DOHH2 (cell line): ENCODE results near the gene MYO1D.

Source experiments
- H3F3A ChIP-seq: fragments of 200-600 bp; sonication (generic), shearing (Covaris generic); 2 replicates; pipeline ENCODE4 v1.6.0; 2016; ENCODE audit warnings: antibody characterized with exemption, mild to moderate bottlenecking; ENCODE audit not compliant: control insufficient read depth, insufficient read depth
- H3K27ac ChIP-seq: fragments of 200-600 bp; sonication (generic); 2 replicates; pipeline ENCODE4 v1.5.1; 2014; ENCODE audit warnings: low read depth, mild to moderate bottlenecking, low read length, moderate library complexity
- H3K27me3 ChIP-seq: fragments of 200-600 bp; sonication (generic); 2 replicates; pipeline ENCODE4 v1.6.1; 2014; ENCODE audit warnings: mild to moderate bottlenecking, low read length, mixed read lengths; ENCODE audit not compliant: control insufficient read depth
- H3K36me3 ChIP-seq: fragments of 200-600 bp; sonication (generic); 2 replicates; pipeline ENCODE4 v1.6.1; 2014; ENCODE audit warnings: mild to moderate bottlenecking, low read length, moderate library complexity, mixed read lengths; ENCODE audit not compliant: control insufficient read depth
- H3K4me1 ChIP-seq: fragments of 200-600 bp; sonication (generic); 2 replicates; pipeline ENCODE4 v1.6.1; 2014; ENCODE audit warnings: mild to moderate bottlenecking, low read length, mixed read lengths; ENCODE audit not compliant: control insufficient read depth
- H3K4me2 ChIP-seq: fragments of 200-600 bp; sonication (generic); 2 replicates; pipeline ENCODE4 v1.6.0; 2014; ENCODE audit warnings: mild to moderate bottlenecking, low read length, moderate library complexity
- H3K4me3 ChIP-seq: fragments of 200-600 bp; sonication (generic); 2 replicates; pipeline ENCODE4 v1.5.1; 2014; ENCODE audit warnings: mild to moderate bottlenecking, low read length, mixed read lengths
- H3K79me2 ChIP-seq: fragments of 200-600 bp; sonication (generic); 2 replicates; pipeline ENCODE4 v1.6.1; 2014; ENCODE audit warnings: mild to moderate bottlenecking, low read length, mixed read lengths; ENCODE audit not compliant: control insufficient read depth
- H3K9me2 ChIP-seq: fragments of 200-600 bp; sonication (generic); replicated peaks from 2 replicates; pipeline ENCODE4 v1.6.1; 2014; ENCODE audit warnings: mild to moderate bottlenecking, low read length, mixed read lengths; ENCODE audit not compliant: control insufficient read depth
- H3K9me3 ChIP-seq: fragments of 200-600 bp; sonication (generic); 2 replicates; pipeline ENCODE4 v1.6.1; 2014; ENCODE audit warnings: antibody characterized with exemption, low read length, mixed read lengths; ENCODE audit not compliant: control insufficient read depth, insufficient read depth
- H4K20me1 ChIP-seq: fragments of 200-600 bp; sonication (generic); 2 replicates; pipeline ENCODE4 v1.6.0; 2014; ENCODE audit warnings: low read depth, mild to moderate bottlenecking, antibody characterized with exemption, low read length, moderate library complexity; ENCODE audit not compliant: control insufficient read depth, insufficient read depth
- EZH2phosphoT487 ChIP-seq: fragments of 200-600 bp; sonication (generic); IDR thresholded peaks from 2 replicates; pipeline ENCODE4 v1.6.1; 2017; ENCODE audit warnings: borderline replicate concordance, mild to moderate bottlenecking, antibody characterized with exemption, low read length, moderate library complexity, mixed read lengths
- TF ChIP-seq, protein P1 (sequence below): fragments of 200-600 bp; sonication (generic); IDR thresholded peaks from one replicate; pipeline ENCODE4 v1.5.1; 2014; ENCODE audit warnings: antibody characterized with exemption, mild to moderate bottlenecking, low read depth, low read length; ENCODE audit not compliant: poor library complexity, severe bottlenecking

Gene MYO1D

DNA sequence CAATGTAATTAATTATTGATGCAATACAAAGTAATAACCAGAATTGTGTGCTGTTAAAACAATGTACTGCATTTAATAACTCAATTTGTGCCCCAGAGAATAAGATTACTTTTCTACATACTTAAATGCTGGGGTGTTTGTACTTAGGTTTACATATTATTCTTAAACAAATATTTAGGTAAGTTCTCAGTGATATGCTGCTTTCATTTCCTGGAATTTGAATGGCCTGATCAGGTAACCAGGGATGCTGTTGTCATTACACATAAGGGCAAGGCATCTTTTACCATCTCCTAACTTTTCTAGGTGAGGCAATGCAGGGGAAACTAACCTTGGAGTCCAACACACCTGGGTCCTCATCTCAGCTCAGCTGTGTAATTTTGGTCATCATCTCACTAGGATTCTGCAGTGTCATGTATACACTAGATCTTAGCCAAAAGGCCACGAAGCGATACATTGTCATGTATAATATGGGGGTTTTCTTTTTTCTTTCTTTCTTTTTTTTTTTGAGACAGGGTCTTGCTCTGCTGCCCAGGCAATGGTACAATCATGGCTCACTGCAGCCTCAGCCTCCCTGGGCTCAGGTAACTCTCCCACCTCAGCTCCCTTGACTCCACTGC, 45.2 kb downstream of the MYO1D start:
- TF ChIP-seq, protein P1, sequence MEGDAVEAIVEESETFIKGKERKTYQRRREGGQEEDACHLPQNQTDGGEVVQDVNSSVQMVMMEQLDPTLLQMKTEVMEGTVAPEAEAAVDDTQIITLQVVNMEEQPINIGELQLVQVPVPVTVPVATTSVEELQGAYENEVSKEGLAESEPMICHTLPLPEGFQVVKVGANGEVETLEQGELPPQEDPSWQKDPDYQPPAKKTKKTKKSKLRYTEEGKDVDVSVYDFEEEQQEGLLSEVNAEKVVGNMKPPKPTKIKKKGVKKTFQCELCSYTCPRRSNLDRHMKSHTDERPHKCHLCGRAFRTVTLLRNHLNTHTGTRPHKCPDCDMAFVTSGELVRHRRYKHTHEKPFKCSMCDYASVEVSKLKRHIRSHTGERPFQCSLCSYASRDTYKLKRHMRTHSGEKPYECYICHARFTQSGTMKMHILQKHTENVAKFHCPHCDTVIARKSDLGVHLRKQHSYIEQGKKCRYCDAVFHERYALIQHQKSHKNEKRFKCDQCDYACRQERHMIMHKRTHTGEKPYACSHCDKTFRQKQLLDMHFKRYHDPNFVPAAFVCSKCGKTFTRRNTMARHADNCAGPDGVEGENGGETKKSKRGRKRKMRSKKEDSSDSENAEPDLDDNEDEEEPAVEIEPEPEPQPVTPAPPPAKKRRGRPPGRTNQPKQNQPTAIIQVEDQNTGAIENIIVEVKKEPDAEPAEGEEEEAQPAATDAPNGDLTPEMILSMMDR = no peak
- TF ChIP-seq EZH2phosphoT487 = no peak

DNA sequence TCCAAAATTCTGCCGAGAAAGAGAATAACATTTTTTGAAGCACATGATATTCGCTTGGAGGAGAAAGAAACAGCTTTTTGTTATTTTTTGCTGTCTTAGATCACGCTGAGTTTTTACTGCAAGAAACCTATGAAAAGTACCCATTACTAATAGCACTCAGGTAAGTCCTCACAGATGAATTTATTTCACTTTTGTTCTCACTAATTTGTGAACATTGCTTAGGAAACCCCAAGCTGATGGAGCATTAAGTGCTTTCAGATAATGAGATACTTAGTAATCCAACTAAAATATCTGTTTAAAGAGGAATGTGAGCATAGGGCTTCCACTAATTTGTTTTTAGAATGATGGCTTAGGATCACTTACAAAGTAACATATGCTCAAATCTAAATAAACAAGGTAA, 45.7 kb downstream of the MYO1D start:
- Histone ChIP-seq H3K4me3 (no peak overlapping the region), H4K20me1 (no peaks in the 10 kb centered on the region), H3K36me3 (no peaks in the 10 kb centered on the region), H3K27ac (no peak overlapping the region), H3K79me2 (no peaks in the 10 kb centered on the region), H3K4me2 (no peak overlapping the region), H3K4me1 (peaks cover 13% of the 10 kb centered on the region), H3K9me2 (no peaks in the 10 kb centered on the region), H3K9me3 (no peaks in the 10 kb centered on the region), H3K27me3 (peaks cover 54% of the 10 kb centered on the region), H3F3A (no peaks in the 10 kb centered on the region)
- TF ChIP-seq, protein P1 = no peak
- TF ChIP-seq EZH2phosphoT487 = no peak

More for the DNA sequence above, 45.2 kb downstream of the MYO1D start:
- no peaks in the 10 kb centered on the region for H3F3A ChIP-seq
- no peak overlapping the region for H3K4me3 ChIP-seq
- no peaks in the 10 kb centered on the region for H3K79me2 ChIP-seq
- H3K4me2 ChIP-seq = no peak overlapping the region
- H3K36me3 ChIP-seq = no peaks in the 10 kb centered on the region
- peaks cover 13% of the 10 kb centered on the region for H3K4me1 ChIP-seq
- H3K27me3 ChIP-seq = peaks cover 55% of the 10 kb centered on the region
- no peak overlapping the region for H3K27ac ChIP-seq
- no peaks in the 10 kb centered on the region for H3K9me2 ChIP-seq
- no peaks in the 10 kb centered on the region for H4K20me1 ChIP-seq
- no peaks in the 10 kb centered on the region for H3K9me3 ChIP-seq

DNA sequence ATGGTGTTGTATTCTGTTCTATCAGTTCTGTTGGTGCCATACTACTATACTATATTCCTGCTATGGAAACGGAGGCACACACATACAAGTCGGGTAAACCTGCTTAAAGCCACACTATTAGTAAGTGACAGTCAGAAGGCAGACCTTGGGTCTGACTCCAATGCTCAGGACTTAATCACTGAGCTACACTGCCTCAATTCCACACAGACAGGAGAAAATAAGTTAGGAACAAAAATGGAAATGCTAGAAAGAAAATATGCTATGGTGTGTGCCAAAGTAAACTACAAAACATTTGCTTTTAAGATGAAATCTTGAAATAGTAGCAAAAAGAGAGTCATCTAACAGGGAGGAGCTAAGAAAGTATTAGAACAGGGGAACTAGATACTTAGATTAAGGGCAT, 48.1 kb downstream of the MYO1D start:
- Histone ChIP-seq H3K27ac (no peak overlapping the region), H4K20me1 (no peaks in the 10 kb centered on the region), H3K9me3 (no peaks in the 10 kb centered on the region), H3K4me3 (no peak overlapping the region), H3F3A (no peaks in the 10 kb centered on the region), H3K4me1 (peaks cover 10% of the 10 kb centered on the region), H3K4me2 (no peak overlapping the region), H3K36me3 (no peaks in the 10 kb centered on the region), H3K27me3 (peaks cover 50% of the 10 kb centered on the region), H3K79me2 (no peaks in the 10 kb centered on the region), H3K9me2 (no peaks in the 10 kb centered on the region)
- TF ChIP-seq, protein P1 = no peak
- TF ChIP-seq EZH2phosphoT487 = no peak
